DOHH2 (cell line): ENCODE results near the gene HINT1.

Experiments used
- CTCF ChIP-seq: fragments of 200-600 bp; sonication (generic); IDR thresholded peaks from one replicate; pipeline ENCODE4 v1.5.1; 2014; ENCODE audit warnings: antibody characterized with exemption, mild to moderate bottlenecking, low read depth, low read length; ENCODE audit not compliant: poor library complexity, severe bottlenecking
- EZH2phosphoT487 ChIP-seq: fragments of 200-600 bp; sonication (generic); IDR thresholded peaks from 2 replicates; pipeline ENCODE4 v1.6.1; 2017; ENCODE audit warnings: borderline replicate concordance, mild to moderate bottlenecking, antibody characterized with exemption, low read length, moderate library complexity, mixed read lengths

- TF ChIP-seq CTCF, result no peak
- no peak for TF ChIP-seq EZH2phosphoT487
Measured at GRCh38 chr5:131163276-131164119, 1.6 kb downstream of the HINT1 start.
